ENCODE data around the gene NLRC5. TPM values are rescaled to one million over a fixed set of nuclear protein-coding genes. Genes with fewer than 3 reads are reported as not detected.

The NLRC5 gene
- total RNA-seq, 3 donors from 2014 or later: 110 to 127 (median 113) TPM

GRCh38 chr16:57027067-57027466 is 37.7 kb downstream of the NLRC5 start:
- no peak overlapping the region for H3K4me3 ChIP-seq
- peaks cover under 1% of the 10 kb centered on the region for H3K36me3 ChIP-seq (ENCODE audit: low read depth)
- intact Hi-C loops (cut with DNase I, micrococcal nuclease): no loop called here
- no peaks in the 10 kb centered on the region for H3K4me1 ChIP-seq (ENCODE audit: low read depth)
- DNase-seq (no peak), ATAC-seq (no peak)
- H3K9me3 ChIP-seq: no peaks in the 10 kb centered on the region
- no peak for TF ChIP-seq CTCF (IDR thresholded peaks at IDR 0.05)

GRCh38 chr16:57028086-57028485 is 38.7 kb downstream of the NLRC5 start:
- no peak for TF ChIP-seq CTCF (IDR thresholded peaks at IDR 0.05)
- Histone ChIP-seq H3K4me1 (ENCODE audit: low read depth) (no peaks in the 10 kb centered on the region), H3K36me3 (ENCODE audit: low read depth) (no peaks in the 10 kb centered on the region), H3K9me3 (no peaks in the 10 kb centered on the region), H3K4me3 (no peak overlapping the region)
- no peak for DNase-seq
- intact Hi-C loops (cut with DNase I, micrococcal nuclease): no loop called here
- ATAC-seq: peak; percentile 31

GRCh38 chr16:57029161-57030160 is 40.1 kb downstream of the NLRC5 start:
- no peaks in the 10 kb centered on the region for H3K9me3 ChIP-seq
- H3K4me1 ChIP-seq (ENCODE audit: low read depth): no peaks in the 10 kb centered on the region
- H3K36me3 ChIP-seq (ENCODE audit: low read depth): no peaks in the 10 kb centered on the region
- TF ChIP-seq CTCF (IDR thresholded peaks at IDR 0.05): no peak
- no peak for ATAC-seq
- intact Hi-C loops (cut with DNase I, micrococcal nuclease): no loop called here
- DNase-seq: no peak
- H3K4me3 ChIP-seq: no peak overlapping the region

- Histone ChIP-seq H3K36me3 (ENCODE audit: low read depth) (no peaks in the 10 kb centered on the region), H3K4me1 (ENCODE audit: low read depth) (no peaks in the 10 kb centered on the region), H3K9me3 (no peaks in the 10 kb centered on the region), H3K4me3 (no peak overlapping the region)
- intact Hi-C loops (cut with DNase I, micrococcal nuclease): no loop called here
- DNase-seq (no peak), ATAC-seq (no peak)
- no peak for TF ChIP-seq CTCF (IDR thresholded peaks at IDR 0.05)
These were observed 41.1 kb downstream of the NLRC5 start for GRCh38 chr16:57030346-57030902.

- DNase-seq: no peak
- ATAC-seq: no peak
- H3K36me3 ChIP-seq (ENCODE audit: low read depth): no peaks in the 10 kb centered on the region
- no peak for TF ChIP-seq CTCF (IDR thresholded peaks at IDR 0.05)
- no peaks in the 10 kb centered on the region for H3K9me3 ChIP-seq
- no peak overlapping the region for H3K4me3 ChIP-seq
- H3K4me1 ChIP-seq (ENCODE audit: low read depth): no peaks in the 10 kb centered on the region
- intact Hi-C loops (cut with DNase I, micrococcal nuclease): no loop called here
These were observed 41.8 kb downstream of the NLRC5 start for GRCh38 chr16:57031156-57031555.
